IMR-90 (cell line): ENCODE measurements around the gene LBH. TPM values are rescaled to one million over a fixed set of nuclear protein-coding genes. Genes with fewer than 3 reads are reported as not detected.

Source experiments
- ATAC-seq: fragments of 200-7000 bp; cut with Tn5 transposase; 2 replicates; pipeline ENCODE4 v1.9.1; 2020; ENCODE audit warnings: low read depth, mild to moderate bottlenecking, moderate library complexity
- BruUV-seq: library from RNA; stranded (reverse); fragments of 400-500 nt; replicated peaks from 2 replicates; lab custom pipeline; 2021; lab: Mats Ljungman, UMichigan
- CTCF ChIA-PET: fragments of 300-600 bp; formaldehyde crosslinking; extraction: SDS; loops from one replicate; lab custom pipeline; 2021; ENCODE audit warnings: antibody characterized with exemption; lab: Yijun Ruan, JAX
- POLR2A ChIA-PET: fragments of 300-600 bp; sonication (Branson Sonifier 250); formaldehyde crosslinking; loops from one replicate; lab custom pipeline; 2022; ENCODE audit warnings: antibody characterized with exemption; ENCODE audit not compliant: unreplicated experiment; lab: Charles Lee
- DNase-seq: peaks from one replicate; pipeline ENCODE4 v3.0.0; 2013
- H2AFZ ChIP-seq: replicated peaks from 2 replicates; pipeline ENCODE3; 2013; ENCODE audit warnings: low read length, mild to moderate bottlenecking; ENCODE audit not compliant: poor library complexity
- H2AK5ac ChIP-seq: 2 replicates; pipeline ENCODE4 v1.6.1; 2013; ENCODE audit warnings: low read depth, low read length, inconsistent platforms
- H2AK9ac ChIP-seq: replicated peaks from 2 replicates; pipeline ENCODE3; 2013; ENCODE audit warnings: mild to moderate bottlenecking, low read depth, low read length, moderate library complexity; ENCODE audit not compliant: poor library complexity
- H2BK120ac ChIP-seq: 2 replicates; pipeline ENCODE4 v1.6.1; 2013; ENCODE audit warnings: low read depth, low read length, inconsistent platforms
- H2BK15ac ChIP-seq: 3 replicates; pipeline ENCODE4 v1.6.1; 2013; ENCODE audit warnings: low read depth, low read length, inconsistent platforms
- H2BK20ac ChIP-seq: 2 replicates; pipeline ENCODE4 v1.6.1; 2013; ENCODE audit warnings: low read depth, mild to moderate bottlenecking, inconsistent platforms, low read length, moderate library complexity
- H2BK5ac ChIP-seq: 2 replicates; pipeline ENCODE4 v1.6.1; 2013; ENCODE audit warnings: mild to moderate bottlenecking, low read depth, low read length, inconsistent platforms; ENCODE audit not compliant: poor library complexity, severe bottlenecking
- H3K14ac ChIP-seq: replicated peaks from 2 replicates; pipeline ENCODE4 v1.6.1; 2013; ENCODE audit warnings: low read depth, low read length, inconsistent platforms
- H3K18ac ChIP-seq: 2 replicates; pipeline ENCODE4 v1.6.1; 2013; ENCODE audit warnings: low read depth, low read length, control low read depth
- H3K23ac ChIP-seq: 2 replicates; pipeline ENCODE4 v1.6.1; 2013; ENCODE audit warnings: low read depth, low read length, inconsistent platforms
- H3K27ac ChIP-seq: 2 replicates; pipeline ENCODE4 v1.5.1; 2013; ENCODE audit warnings: mild to moderate bottlenecking, control low read depth, low read length; ENCODE audit not compliant: insufficient read depth
- H3K27me3 ChIP-seq: 2 replicates; pipeline ENCODE4 v1.6.1; 2013; ENCODE audit warnings: low read length; ENCODE audit not compliant: control insufficient read depth, insufficient read depth
- H3K36me3 ChIP-seq: 2 replicates; pipeline ENCODE4 v1.6.1; 2013; ENCODE audit warnings: low read length, mixed read lengths; ENCODE audit not compliant: control insufficient read depth, insufficient read depth
- H3K4ac ChIP-seq: 2 replicates; pipeline ENCODE4 v1.6.1; 2013; ENCODE audit warnings: low read depth, low read length, inconsistent platforms
- H3K4me1 ChIP-seq: 2 replicates; pipeline ENCODE4 v1.6.1; 2013; ENCODE audit warnings: low read length, mixed read lengths; ENCODE audit not compliant: control insufficient read depth, insufficient read depth
- H3K4me2 ChIP-seq: 2 replicates; pipeline ENCODE4 v1.6.1; 2013; ENCODE audit warnings: low read depth, mild to moderate bottlenecking, control low read depth, low read length, moderate library complexity
- H3K4me3 ChIP-seq: 2 replicates; pipeline ENCODE4 v1.5.1; 2013; ENCODE audit warnings: low read depth, mild to moderate bottlenecking, control low read depth, low read length, moderate library complexity; ENCODE audit not compliant: insufficient read depth
- H3K56ac ChIP-seq: 2 replicates; pipeline ENCODE4 v1.6.1; 2013; ENCODE audit warnings: low read length, inconsistent platforms; ENCODE audit not compliant: insufficient read depth; ENCODE audit errors: extremely low read depth
- H3K79me1 ChIP-seq, 2 experiments: 2 replicates each; pipeline ENCODE4 v1.6.1; 2013; ENCODE audit warnings: low read length in 2 of 2, inconsistent platforms in 1 of 2, low read depth in 1 of 2
- H3K9ac ChIP-seq: 2 replicates; pipeline ENCODE4 v1.6.1; 2013; ENCODE audit warnings: low read depth, low read length, control low read depth
- H3K9me1 ChIP-seq: 2 replicates; pipeline ENCODE4 v1.6.1; 2013; ENCODE audit warnings: low read length, inconsistent platforms; ENCODE audit not compliant: insufficient read depth
- H3K9me3 ChIP-seq: 2 replicates; pipeline ENCODE4 v1.6.1; 2013; ENCODE audit warnings: low read length; ENCODE audit not compliant: control insufficient read depth, insufficient read depth
- H4K20me1 ChIP-seq: 2 replicates; pipeline ENCODE4 v1.6.1; 2013; ENCODE audit warnings: low read length, inconsistent platforms; ENCODE audit not compliant: insufficient read depth
- H4K5ac ChIP-seq: 2 replicates; pipeline ENCODE4 v1.6.1; 2013; ENCODE audit warnings: mild to moderate bottlenecking, low read depth, low read length, control low read depth
- H4K8ac ChIP-seq, 2 experiments: 2 replicates each; pipeline ENCODE4 v1.6.1; 2013; ENCODE audit warnings: low read depth in 2 of 2, low read length in 2 of 2, control low read depth in 1 of 2, inconsistent platforms in 1 of 2
- H4K91ac ChIP-seq: 2 replicates; pipeline ENCODE4 v1.6.1; 2013; ENCODE audit warnings: low read depth, low read length, inconsistent platforms; ENCODE audit not compliant: insufficient read depth
- BHLHE40 ChIP-seq: fragments of 150-350 bp; IDR thresholded peaks from 2 replicates; pipeline ENCODE4 v1.6.1; 2016; ENCODE audit warnings: mild to moderate bottlenecking, low read depth, low read length
- CEBPB ChIP-seq: IDR thresholded peaks from 2 replicates; pipeline ENCODE4 v1.6.1; 2012; ENCODE audit warnings: low read depth, low read length, improper control_type of control experiment
- CHD1 ChIP-seq: IDR thresholded peaks from 2 replicates; pipeline ENCODE4 v1.6.1; 2012; ENCODE audit warnings: low read depth, low read length, improper control_type of control experiment
- CTCF ChIP-seq: conservative IDR thresholded peaks from 2 replicates; pipeline ENCODE4 v1.5.1; 2012; ENCODE audit warnings: mild to moderate bottlenecking, low read depth, low read length, improper control_type of control experiment
- ELK1 ChIP-seq: fragments of 150-350 bp; IDR thresholded peaks from 2 replicates; pipeline ENCODE4 v1.6.1; 2016; ENCODE audit warnings: low read depth, mild to moderate bottlenecking, low read length, moderate library complexity, borderline replicate concordance
- MAZ ChIP-seq: IDR thresholded peaks from 2 replicates; pipeline ENCODE4 v1.6.1; 2012; ENCODE audit warnings: low read depth, mild to moderate bottlenecking, low read length, improper control_type of control experiment, moderate library complexity, borderline replicate concordance
- MXI1 ChIP-seq: IDR thresholded peaks from 2 replicates; pipeline ENCODE4 v1.6.1; 2012; ENCODE audit warnings: low read depth, mild to moderate bottlenecking, low read length, moderate library complexity, borderline replicate concordance
- POLR2A ChIP-seq: IDR thresholded peaks from 2 replicates; pipeline ENCODE4 v1.6.1; 2012; ENCODE audit warnings: mild to moderate bottlenecking, low read depth, low read length
- RAD21 ChIP-seq: IDR thresholded peaks from 2 replicates; pipeline ENCODE4 v1.6.1; 2012; ENCODE audit warnings: low read length, improper control_type of control experiment
- WGBS, 2 experiments: methylation state at CpG; one replicate each; pipeline versions ENCODE4 v1.1.5 to v1.1.7; 2013; ENCODE audit warnings: missing lambda C conversion rate in 2 of 2; ENCODE audit not compliant: insufficient read length in 1 of 2; ENCODE audit errors: extremely low coverage in 2 of 2; 5-methylcytosine and 5-hydroxymethylcytosine counted together
- dilution Hi-C: fragments of 300-500 bp; cut with HindIII; formaldehyde crosslinking; loops from one replicate; pipeline ENCODE4 v1.14.3; 2018; ENCODE audit warnings: low sequenced_read_pairs; ENCODE audit not compliant: unreplicated experiment
- in situ Hi-C: fragments of 300-500 bp; cut with MboI; formaldehyde crosslinking; loops from 3 replicates; pipeline ENCODE4 v1.14.3; 2019; ENCODE audit warnings: low sequenced_read_pairs, inconsistent platforms, mixed read lengths
- intact Hi-C: fragments of 100-400 bp; cut with micrococcal nuclease; formaldehyde crosslinking; loops from 2 replicates; pipeline ENCODE4 v1.10.0; 2022
- polyA plus RNA-seq, 3 experiments: library from polyadenylated mRNA; depleted of rRNA; stranded (reverse); fragments of >200 nt; gene quantifications; 2 replicates each; pipeline ENCODE4 v1.2.3, GENCODE V29; 2012; ENCODE audit warnings: low replicate concordance in 1 of 3
- total RNA-seq: library from RNA; depleted of rRNA; stranded (reverse); fragments of >200 nt; gene quantifications from 2 replicates; pipeline ENCODE4 v1.2.3, GENCODE V29; 2012

Gene LBH
- total and polyA plus RNA-seq, 2 of the 4 experiments (the other 2 are of a cell fraction): 158 to 202 TPM

GRCh38 chr2:30300122-30300455, 68.8 kb downstream of the LBH start:
- Histone ChIP-seq H2BK5ac (peak overlapping the region; percentile 96), H3K9me3 (no peaks in the 10 kb centered on the region), H3K9ac (peak overlapping the region; percentile 53), H2AK5ac (peak overlapping the region; percentile 93), H3K56ac (peak overlapping the region; percentile 100), H2BK120ac (peak overlapping the region; percentile 96), H4K20me1 (no peaks in the 10 kb centered on the region), H3K27ac (peak overlapping the region; percentile 77), H3K4me1 (peaks cover 22% of the 10 kb centered on the region), H3K18ac (peak overlapping the region; percentile 83), H3K23ac (peak overlapping the region; percentile 99), H2BK20ac (peak overlapping the region; percentile 98), H4K5ac (peak overlapping the region; percentile 68), H3K14ac (peak overlapping the region; percentile 89), H4K91ac (peak overlapping the region; percentile 99), H4K8ac (peak overlapping the region; percentile 85 to 91), H3K4me3 (peak overlapping the region; percentile 26; the same call in 1 of the 2 replicates), H3K36me3 (no peaks in the 10 kb centered on the region), H3K4me2 (peak overlapping the region; percentile 11), H2BK15ac (peak overlapping the region; percentile 97), H3K27me3 (no peaks in the 10 kb centered on the region), H3K79me1 (peaks cover 11 to 51% of the 10 kb centered on the region in 2 experiments; a peak in 3 of 4 replicates), H3K9me1 (peaks cover 21% of the 10 kb centered on the region), H2AFZ (peak overlapping the region; percentile 62), H2AK9ac (peak overlapping the region; percentile 81), H3K4ac (peak overlapping the region; percentile 99)
- TF ChIP-seq RAD21 (no peak), BHLHE40 (no peak), CEBPB (no peak), MXI1 (no peak), POLR2A (no peak; the same call in 1 of the 2 replicates), ELK1 (no peak), MAZ (no peak), CTCF (no peak), CHD1 (no peak)
- intact Hi-C loops: loop anchor here (2.0 to 5.0 kb wide), 6 partner anchors 47 to 392 kb away; partner anchors contain the start of gene LCLAT1
- in situ Hi-C loops: no loop called here
- ChIA-PET POLR2A (interaction anchor here (0.6 to 1.4 kb wide), 6 partner anchors 12 to 366 kb away, joined by 3 to 10 read pairs (median 4); no protein-coding TSS in a partner anchor), CTCF (interaction anchor here (0.9 to 2.2 kb wide), 3 partner anchors 109 to 411 kb away, joined by 3 to 7 read pairs (median 5); no protein-coding TSS in a partner anchor)
- WGBS, 2 experiments: 33% methylated on average over 1 of the region's 3 CpGs; no CpG with 5 or more reads in 1 of the 2 experiments
- ATAC-seq (no peak), DNase-seq (no peak)
- dilution Hi-C loops: no loop called here
- BruUV-seq: TSS peak; percentile 96
